H1 (cell line): ENCODE measurements around the gene PHLPP2.

Experiments
- CBX5 ChIP-seq: fragments of 300-800, 300-1000 bp; sonication (generic); IDR thresholded peaks from 2 replicates; pipeline ENCODE4 v1.7.1; 2016; ENCODE audit warnings: antibody characterized with exemption, low read length, low read depth
- POLR2AphosphoS5 ChIP-seq: IDR thresholded peaks from 2 replicates; pipeline ENCODE4 v1.6.1; 2011; ENCODE audit warnings: low read depth, low read length
- RNF2 ChIP-seq: fragments of 200-900, 300-1000 bp; sonication (generic); IDR thresholded peaks from 2 replicates; pipeline ENCODE4 v1.7.1; 2016; ENCODE audit warnings: borderline replicate concordance, low read depth, mild to moderate bottlenecking, antibody characterized with exemption, low read length; ENCODE audit not compliant: poor library complexity, severe bottlenecking; ENCODE audit errors: missing control alignments
- SRF ChIP-seq: IDR thresholded peaks from 2 replicates; pipeline ENCODE4 v1.6.1; 2011; ENCODE audit warnings: mild to moderate bottlenecking, low read depth, low read length, moderate library complexity
- TF ChIP-seq, protein P1 (sequence below), 3 experiments: IDR thresholded peaks; 1 replicate in 2 of 3; 2 replicates in 1 of 3; pipeline versions ENCODE4 v1.5.1 to v1.6.1; 2011; ENCODE audit warnings: low read length in 3 of 3, mild to moderate bottlenecking in 3 of 3, inconsistent platforms in 2 of 3, low read depth in 1 of 3, moderate library complexity in 1 of 3; ENCODE audit not compliant: insufficient read depth in 1 of 3; ENCODE audit errors: control extremely low read depth in 1 of 3
- TF ChIP-seq, protein P2 (sequence below): IDR thresholded peaks from 2 replicates; pipeline ENCODE4 v1.6.1; 2012; ENCODE audit warnings: low read length, inconsistent platforms

DNA sequence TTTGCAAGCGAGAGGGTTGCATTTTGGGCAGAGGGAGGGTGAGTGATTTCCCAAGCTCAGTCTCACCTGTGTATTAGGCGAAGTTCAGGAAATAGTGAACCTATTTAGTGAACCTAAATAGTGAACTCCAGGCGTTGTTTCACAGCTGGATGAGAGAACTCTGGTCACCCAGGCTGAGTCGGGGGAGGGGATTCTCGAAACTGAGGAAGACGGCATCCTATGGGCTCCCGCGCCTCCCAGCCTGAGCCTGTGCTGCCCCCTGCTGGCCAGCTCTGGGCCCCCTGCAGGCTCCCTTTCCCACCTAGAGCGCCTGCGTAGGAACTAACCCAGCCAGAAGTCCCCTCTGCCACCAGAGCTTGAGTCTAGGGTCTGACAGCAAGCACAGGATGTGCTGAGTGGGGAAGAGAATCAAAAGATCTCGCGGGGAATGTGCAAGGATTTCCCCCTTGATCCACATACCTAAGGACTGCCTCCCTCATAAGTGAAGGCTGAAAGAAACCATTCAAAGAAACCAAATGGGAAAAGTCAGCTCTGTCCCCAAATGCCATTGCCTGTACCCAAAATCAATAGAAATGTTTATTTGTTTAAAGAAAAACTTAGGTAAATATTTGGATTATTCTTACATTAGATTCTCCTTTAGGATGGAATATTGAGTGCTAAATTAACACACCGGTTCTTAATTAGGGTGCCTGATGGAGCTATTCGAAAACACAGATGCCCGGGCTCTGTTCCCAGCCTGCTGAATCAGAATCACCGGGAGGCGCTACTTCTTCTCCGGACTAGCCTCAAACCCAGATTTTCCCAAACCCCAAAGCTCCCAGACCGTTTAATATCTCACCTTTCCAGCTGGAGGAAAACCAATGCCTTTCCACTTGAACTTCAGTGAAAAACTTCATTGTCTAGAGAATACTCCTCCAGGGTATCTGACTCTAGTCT is 113.3 kb downstream of the PHLPP2 start:
- TF ChIP-seq CBX5 (no peak), POLR2AphosphoS5 (no peak), SRF (no peak), RNF2 (no peak)
- TF ChIP-seq, protein P1, sequence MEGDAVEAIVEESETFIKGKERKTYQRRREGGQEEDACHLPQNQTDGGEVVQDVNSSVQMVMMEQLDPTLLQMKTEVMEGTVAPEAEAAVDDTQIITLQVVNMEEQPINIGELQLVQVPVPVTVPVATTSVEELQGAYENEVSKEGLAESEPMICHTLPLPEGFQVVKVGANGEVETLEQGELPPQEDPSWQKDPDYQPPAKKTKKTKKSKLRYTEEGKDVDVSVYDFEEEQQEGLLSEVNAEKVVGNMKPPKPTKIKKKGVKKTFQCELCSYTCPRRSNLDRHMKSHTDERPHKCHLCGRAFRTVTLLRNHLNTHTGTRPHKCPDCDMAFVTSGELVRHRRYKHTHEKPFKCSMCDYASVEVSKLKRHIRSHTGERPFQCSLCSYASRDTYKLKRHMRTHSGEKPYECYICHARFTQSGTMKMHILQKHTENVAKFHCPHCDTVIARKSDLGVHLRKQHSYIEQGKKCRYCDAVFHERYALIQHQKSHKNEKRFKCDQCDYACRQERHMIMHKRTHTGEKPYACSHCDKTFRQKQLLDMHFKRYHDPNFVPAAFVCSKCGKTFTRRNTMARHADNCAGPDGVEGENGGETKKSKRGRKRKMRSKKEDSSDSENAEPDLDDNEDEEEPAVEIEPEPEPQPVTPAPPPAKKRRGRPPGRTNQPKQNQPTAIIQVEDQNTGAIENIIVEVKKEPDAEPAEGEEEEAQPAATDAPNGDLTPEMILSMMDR (IDR thresholded peaks at IDR 0.05; ENCODE audit: control extremely low read depth in 1 of 3, insufficient read depth in 1 of 3, low read depth in 1 of 3, low read length in 3 of 3) = peak; percentile 84 to 95 (median 92)
- TF ChIP-seq, protein P2, sequence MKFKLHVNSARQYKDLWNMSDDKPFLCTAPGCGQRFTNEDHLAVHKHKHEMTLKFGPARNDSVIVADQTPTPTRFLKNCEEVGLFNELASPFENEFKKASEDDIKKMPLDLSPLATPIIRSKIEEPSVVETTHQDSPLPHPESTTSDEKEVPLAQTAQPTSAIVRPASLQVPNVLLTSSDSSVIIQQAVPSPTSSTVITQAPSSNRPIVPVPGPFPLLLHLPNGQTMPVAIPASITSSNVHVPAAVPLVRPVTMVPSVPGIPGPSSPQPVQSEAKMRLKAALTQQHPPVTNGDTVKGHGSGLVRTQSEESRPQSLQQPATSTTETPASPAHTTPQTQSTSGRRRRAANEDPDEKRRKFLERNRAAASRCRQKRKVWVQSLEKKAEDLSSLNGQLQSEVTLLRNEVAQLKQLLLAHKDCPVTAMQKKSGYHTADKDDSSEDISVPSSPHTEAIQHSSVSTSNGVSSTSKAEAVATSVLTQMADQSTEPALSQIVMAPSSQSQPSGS = no peak
